Panc1 (cell line): Measurements from ENCODE around the gene NPHP1.
"Not testable (repeated sequence)": the region's sequence is repeated elsewhere in the genome, so short reads cannot be mapped to it uniquely, and the experiment has no call there.

Experiments
- CTCF ChIP-seq: fragments of 450-650 bp; IDR thresholded peaks from 2 replicates; pipeline ENCODE4 v1.5.1; 2017; ENCODE audit warnings: mild to moderate bottlenecking
- POLR2AphosphoS5 ChIP-seq: IDR thresholded peaks from 2 replicates; pipeline ENCODE4 v1.6.1; 2012; ENCODE audit warnings: mild to moderate bottlenecking, low read depth, low read length, moderate library complexity
- TCF7L2 ChIP-seq: IDR thresholded peaks from 2 replicates; pipeline ENCODE4 v1.6.1; 2011; ENCODE audit warnings: mild to moderate bottlenecking, low read depth, low read length, inconsistent platforms

GRCh38 chr2:110094884-110095534 is 109.8 kb downstream of the NPHP1 start:
- not testable (repeated sequence) for TF ChIP-seq TCF7L2, CTCF, POLR2AphosphoS5
